Upper lobe of left lung (tissue), 4 donors: ENCODE data around the gene ANKUB1.

ENCODE experiments used
- CTCF ChIP-seq, 6 experiments: fragments of 450-650 bp in 4 of 6; fragments of 200-600 bp in 2 of 6; sonication (generic) in 2 of 6; IDR thresholded peaks; one replicate each; pipeline ENCODE4 v1.5.1; 2016 to 2019; ENCODE audit warnings: antibody characterized with exemption in 6 of 6
- POLR2AphosphoS5 ChIP-seq, 2 donors: sonication (generic); formaldehyde crosslinking; IDR thresholded peaks; one replicate each; pipeline ENCODE4 v1.5.1; 2017; ENCODE audit warnings: antibody characterized with exemption in 2 of 2

GRCh38 chr3:149832086-149832485 is 39.7 kb upstream of the ANKUB1 start:
- TF ChIP-seq CTCF (IDR thresholded peaks at IDR 0.05): no peak
- no peak for TF ChIP-seq POLR2AphosphoS5 (IDR thresholded peaks at IDR 0.05)
